Keratinocyte (primary cell): ENCODE data around the gene MOGAT1. TPM values are rescaled to one million over a fixed set of nuclear protein-coding genes. Genes with fewer than 3 reads are reported as not detected.

ENCODE experiments used
- DNase-seq: peaks from one replicate; pipeline ENCODE4 v3.0.0-alpha.2; 2011; ENCODE audit warnings: low read depth, missing footprints, low spot score
- FAIRE-seq: peaks from 2 replicates; lab custom pipeline; 2011; peaks lifted over from hg19 to GRCh38; lab: Jason Lieb, UNC
- H2AFZ ChIP-seq: 2 replicates; pipeline ENCODE4 v1.6.0; 2012; ENCODE audit warnings: low read length, control low read depth, inconsistent platforms; ENCODE audit not compliant: control insufficient read depth
- H3K27ac ChIP-seq: 2 replicates; pipeline ENCODE4 v1.5.1; 2011; ENCODE audit warnings: low read length; ENCODE audit not compliant: control insufficient read depth, insufficient read depth
- H3K27me3 ChIP-seq: 3 replicates; pipeline ENCODE4 v1.6.0; 2011; ENCODE audit warnings: low read length; ENCODE audit not compliant: control insufficient read depth, insufficient read depth; ENCODE audit errors: extremely low read depth
- H3K36me3 ChIP-seq, 2 experiments: 2 replicates in 1 of 2; 3 replicates in 1 of 2; pipeline ENCODE4 v1.5.1; 2011; ENCODE audit warnings: low read length in 2 of 2, mild to moderate bottlenecking in 1 of 2; ENCODE audit not compliant: control insufficient read depth in 2 of 2, insufficient read depth in 2 of 2; ENCODE audit errors: extremely low read depth in 1 of 2
- H3K4me1 ChIP-seq: 3 replicates; pipeline ENCODE4 v1.5.1; 2011; ENCODE audit warnings: low read length; ENCODE audit not compliant: control insufficient read depth, insufficient read depth; ENCODE audit errors: extremely low read depth
- H3K4me2 ChIP-seq: 3 replicates; pipeline ENCODE4 v1.6.0; 2011; ENCODE audit warnings: low read depth, low read length; ENCODE audit not compliant: control insufficient read depth, insufficient read depth; ENCODE audit errors: extremely low read depth
- H3K4me3 ChIP-seq, 3 experiments: fragments of 200-600 bp in 1 of 3; sonication (generic) in 1 of 3; 2 replicates in 2 of 3; 3 replicates in 1 of 3; pipeline ENCODE4 v1.5.1; 2011 to 2016; ENCODE audit warnings: low read length in 3 of 3, mild to moderate bottlenecking in 3 of 3, control low read depth in 2 of 3, inconsistent platforms in 1 of 3, low read depth in 1 of 3, mixed read lengths in 1 of 3, mixed run types in 1 of 3, moderate library complexity in 1 of 3; ENCODE audit not compliant: control insufficient read depth in 2 of 3, insufficient read depth in 2 of 3; ENCODE audit errors: extremely low read depth in 1 of 3
- H3K79me2 ChIP-seq: 2 replicates; pipeline ENCODE4 v1.6.0; 2012; ENCODE audit warnings: low read length; ENCODE audit not compliant: control insufficient read depth, insufficient read depth
- H3K9ac ChIP-seq: 3 replicates; pipeline ENCODE4 v1.6.0; 2011; ENCODE audit warnings: low read length; ENCODE audit not compliant: control insufficient read depth, insufficient read depth; ENCODE audit errors: extremely low read depth
- H3K9me1 ChIP-seq: 3 replicates; pipeline ENCODE4 v1.6.0; 2011; ENCODE audit warnings: low read length; ENCODE audit not compliant: control insufficient read depth, insufficient read depth; ENCODE audit errors: extremely low read depth
- H3K9me3 ChIP-seq: 2 replicates; pipeline ENCODE4 v1.5.1; 2012; ENCODE audit warnings: low read depth, low read length; ENCODE audit not compliant: control insufficient read depth
- H4K20me1 ChIP-seq: 3 replicates; pipeline ENCODE4 v1.6.0; 2011; ENCODE audit warnings: low read length; ENCODE audit not compliant: control insufficient read depth, insufficient read depth; ENCODE audit errors: extremely low read depth
- CTCF ChIP-seq, 3 experiments: IDR thresholded peaks in 1 of 3; conservative IDR thresholded peaks in 1 of 3; optimal IDR thresholded peaks in 1 of 3; 2 replicates in 2 of 3; 3 replicates in 1 of 3; pipeline versions ENCODE3 to v1.5.1; 2011; ENCODE audit warnings: low read length in 3 of 3, mild to moderate bottlenecking in 3 of 3, moderate library complexity in 2 of 3, control low read depth in 1 of 3, inconsistent platforms in 1 of 3; ENCODE audit not compliant: insufficient read depth in 2 of 3; ENCODE audit errors: extremely low read depth in 1 of 3
- EZH2 ChIP-seq: IDR thresholded peaks from one replicate; pipeline ENCODE4 v1.6.1; 2012; ENCODE audit warnings: inconsistent platforms, mild to moderate bottlenecking, low read length, moderate library complexity
- dilution Hi-C: fragments of 300-500 bp; cut with MboI; formaldehyde crosslinking; loops from one replicate; pipeline ENCODE4 v1.7.0; 2020; ENCODE audit warnings: low sequenced_read_pairs; ENCODE audit not compliant: extremely low pct_ligation_motif_present
- polyA plus RNA-seq, 5 experiments: library from polyadenylated mRNA; depleted of rRNA in 3 of 5; stranded (reverse) in 3 of 5; stranded (forward) in 1 of 5; unstranded in 1 of 5; fragments of >200 nt; gene quantifications; 1 replicate in 1 of 5; 2 replicates in 3 of 5; 3 replicates in 1 of 5; pipeline versions ENCODE4 v1.2.1 to v1.2.3, GENCODE V29; 2011 to 2012; ENCODE audit warnings: missing spikeins in 2 of 5, low read depth in 1 of 5, low replicate concordance in 1 of 5

MOGAT1 gene
- polyA plus RNA-seq, 1 donor (not counting 4 experiments of a cell fraction or from before 2014, with no cell fraction given) = not detected

GRCh38 chr2:222728621-222729020 is 57.2 kb downstream of the MOGAT1 start:
- FAIRE-seq = no peak

GRCh38 chr2:222730366-222730999 is 59.0 kb downstream of the MOGAT1 start:
- DNase-seq (no peak), FAIRE-seq (no peak)
- no peak overlapping the region for H3K4me3 ChIP-seq
- no peaks in the 10 kb centered on the region for H3K36me3 ChIP-seq
- no peak for TF ChIP-seq CTCF (optimal IDR thresholded peaks at IDR 0.05 in 1 of 3, IDR thresholded peaks at IDR 0.05 in 1 of 3, conservative IDR thresholded peaks at IDR 0.05 in 1 of 3; ENCODE audit: extremely low read depth in 1 of 3, insufficient read depth in 2 of 3, low read length in 3 of 3)
- no peak overlapping the region for H3K27ac ChIP-seq
- no peaks in the 10 kb centered on the region for H3K4me1 ChIP-seq
- no peaks in the 10 kb centered on the region for H4K20me1 ChIP-seq
- no peak overlapping the region for H3K4me2 ChIP-seq
- H3K27me3 ChIP-seq = no peaks in the 10 kb centered on the region
- dilution Hi-C loops = no loop called here
- H3K79me2 ChIP-seq = no peaks in the 10 kb centered on the region
- no peaks in the 10 kb centered on the region for H3K9me3 ChIP-seq
- H2AFZ ChIP-seq = no peak overlapping the region
- H3K9me1 ChIP-seq = no peaks in the 10 kb centered on the region
- no peak overlapping the region for H3K9ac ChIP-seq

More at GRCh38 chr2:222728621-222729020, 57.2 kb downstream of the MOGAT1 start:
- dilution Hi-C loops = no loop called here
- Histone ChIP-seq H3K27me3 (no peaks in the 10 kb centered on the region), H3K9me3 (no peaks in the 10 kb centered on the region), H3K4me2 (no peak overlapping the region), H2AFZ (no peak overlapping the region), H3K27ac (no peak overlapping the region), H3K79me2 (no peaks in the 10 kb centered on the region), H3K36me3 (no peaks in the 10 kb centered on the region), H3K4me3 (no peak overlapping the region), H3K9ac (no peak overlapping the region), H3K9me1 (no peaks in the 10 kb centered on the region), H4K20me1 (no peaks in the 10 kb centered on the region), H3K4me1 (no peaks in the 10 kb centered on the region)
- no peak for TF ChIP-seq EZH2
- TF ChIP-seq CTCF (optimal IDR thresholded peaks at IDR 0.05 in 1 of 3, IDR thresholded peaks at IDR 0.05 in 1 of 3, conservative IDR thresholded peaks at IDR 0.05 in 1 of 3; ENCODE audit: extremely low read depth in 1 of 3, insufficient read depth in 2 of 3, low read length in 3 of 3) = no peak
- no peak for DNase-seq
